Body of pancreas (tissue), 4 donors: ENCODE measurements around the gene CUL4A.

Experiments used
- CTCF ChIP-seq, 7 experiments: fragments of 450-650 bp in 4 of 7; fragments of 200-600 bp in 3 of 7; sonication (generic) in 3 of 7; IDR thresholded peaks; one replicate each; pipeline ENCODE4 v1.5.1; 2016 to 2019; ENCODE audit warnings: antibody characterized with exemption in 7 of 7
- POLR2A ChIP-seq, 3 donors: fragments of 450-650 bp; IDR thresholded peaks; one replicate each; pipeline ENCODE4 v1.6.1; 2016; ENCODE audit warnings: antibody characterized with exemption in 3 of 3, mild to moderate bottlenecking in 2 of 3

- no peak for TF ChIP-seq POLR2A (IDR thresholded peaks at IDR 0.05)
- no peak for TF ChIP-seq CTCF (IDR thresholded peaks at IDR 0.05)
These were observed 31.1 kb upstream of the CUL4A start for GRCh38 chr13:113178070-113178895.
